Measurements from ENCODE around the gene MSANTD1.

Gene MSANTD1

DNA sequence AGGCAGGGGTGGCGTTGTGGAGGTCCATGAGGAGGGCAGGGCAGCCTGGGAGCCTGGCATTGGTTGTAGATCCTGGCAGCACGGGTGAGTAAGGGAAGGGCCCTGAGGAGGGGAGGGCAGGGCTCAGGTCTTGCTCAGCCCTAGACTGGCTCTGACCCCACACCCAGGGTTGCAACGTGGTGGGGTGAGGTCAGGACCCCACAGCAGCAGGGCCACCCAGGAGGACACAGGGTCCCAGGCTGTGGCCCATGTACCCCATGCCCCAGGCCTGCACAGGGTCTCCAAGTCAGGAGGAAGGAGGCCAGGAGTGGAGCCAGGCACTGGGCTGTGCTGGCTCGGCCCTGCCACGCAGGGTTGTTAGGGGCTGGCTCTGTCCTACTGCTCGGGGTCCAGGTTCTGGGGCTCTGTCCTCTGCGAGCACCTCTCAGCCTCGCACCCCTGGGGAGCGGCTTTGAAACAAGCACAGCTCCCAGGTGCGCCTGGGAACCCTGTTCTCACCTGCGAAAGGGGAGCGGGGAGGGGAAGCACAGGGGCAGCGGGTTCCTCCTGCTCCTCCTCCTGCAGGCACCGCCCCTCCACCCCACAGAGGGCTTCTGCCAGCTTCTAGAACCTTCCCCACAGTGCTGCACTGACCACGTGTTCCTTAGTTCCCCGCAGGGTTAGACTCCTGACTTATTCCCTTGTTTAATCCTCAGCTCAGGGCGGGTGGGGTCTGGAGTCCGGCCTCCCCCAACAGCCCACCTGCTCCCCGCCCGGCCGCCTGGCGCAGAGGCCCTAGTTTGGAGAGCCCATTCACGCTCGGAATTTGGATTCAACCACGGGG is 20.4 kb downstream of the MSANTD1 start:
- Histone ChIP-seq H3K9ac (ENCODE audit: insufficient read length, low read depth) (no peak overlapping the region), H3K36me3 (ENCODE audit: insufficient read depth, insufficient read length, low read length) (no peaks in the 10 kb centered on the region), H3K9me3 (ENCODE audit: insufficient read depth, low read length) (no peaks in the 10 kb centered on the region), H3K4me1 (ENCODE audit: insufficient read depth, insufficient read length) (peaks cover 25% of the 10 kb centered on the region), H3K4me3 (ENCODE audit: insufficient read length, low read depth) (no peak overlapping the region), H3K27me3 (ENCODE audit: insufficient read depth, insufficient read length) (no peaks in the 10 kb centered on the region)
- TF ChIP-seq SUZ12 (IDR thresholded peaks at IDR 0.05; ENCODE audit: extremely low read depth, insufficient read depth, insufficient read length) (no peak), ZNF274 (IDR thresholded peaks at IDR 0.05; ENCODE audit: low read depth, low read length) (no peak), YY1 (IDR thresholded peaks at IDR 0.05; ENCODE audit: insufficient read depth, insufficient read length) (no peak)
- no peak for DNase-seq (ENCODE audit: low read depth, low spot score)

GRCh38 chr4:3269991-3270611 is 21.1 kb downstream of the MSANTD1 start:
- TF ChIP-seq SUZ12 (IDR thresholded peaks at IDR 0.05; ENCODE audit: extremely low read depth, insufficient read depth, insufficient read length), result no peak
- TF ChIP-seq YY1 (IDR thresholded peaks at IDR 0.05; ENCODE audit: insufficient read depth, insufficient read length), result no peak
- TF ChIP-seq ZNF274 (IDR thresholded peaks at IDR 0.05; ENCODE audit: low read depth, low read length), result no peak
- H3K9me3 ChIP-seq (ENCODE audit: insufficient read depth, low read length), result no peaks in the 10 kb centered on the region
- H3K27me3 ChIP-seq (ENCODE audit: insufficient read depth, insufficient read length), result no peaks in the 10 kb centered on the region
- no peak for DNase-seq (ENCODE audit: low read depth, low spot score)
- no peak overlapping the region for H3K4me3 ChIP-seq (ENCODE audit: insufficient read length, low read depth)
- no peaks in the 10 kb centered on the region for H3K36me3 ChIP-seq (ENCODE audit: insufficient read depth, insufficient read length, low read length)
- peaks cover 25% of the 10 kb centered on the region for H3K4me1 ChIP-seq (ENCODE audit: insufficient read depth, insufficient read length)
- peak overlapping the region; percentile 21 for H3K9ac ChIP-seq (ENCODE audit: insufficient read length, low read depth)

DNA sequence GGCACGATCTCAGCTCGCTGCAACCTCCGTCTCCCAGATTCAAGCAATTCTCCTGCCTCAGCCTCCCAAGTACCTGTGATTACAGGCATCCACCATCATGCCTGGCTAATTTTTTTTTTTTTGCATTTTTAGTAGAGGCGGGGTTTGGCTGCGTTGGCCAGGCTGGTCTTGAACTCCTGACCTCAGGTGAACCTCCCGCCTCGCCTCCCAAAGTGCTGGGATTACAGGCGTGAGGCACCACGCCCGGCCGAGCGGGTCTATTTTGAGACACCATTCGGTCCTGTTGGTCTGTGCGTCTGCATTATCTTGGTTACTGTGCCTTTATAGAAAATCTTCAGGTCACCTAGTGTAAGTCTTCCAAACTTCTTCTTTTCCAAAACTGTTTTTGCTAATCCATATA is 22.2 kb downstream of the MSANTD1 start:
- no peaks in the 10 kb centered on the region for H3K27me3 ChIP-seq (ENCODE audit: insufficient read depth, insufficient read length)
- no peaks in the 10 kb centered on the region for H3K36me3 ChIP-seq (ENCODE audit: insufficient read depth, insufficient read length, low read length)
- H3K4me1 ChIP-seq (ENCODE audit: insufficient read depth, insufficient read length), result peaks cover 25% of the 10 kb centered on the region
- H3K9me3 ChIP-seq (ENCODE audit: insufficient read depth, low read length), result no peaks in the 10 kb centered on the region
- DNase-seq (ENCODE audit: low read depth, low spot score), result no peak
- no peak overlapping the region for H3K4me3 ChIP-seq (ENCODE audit: insufficient read length, low read depth)
- TF ChIP-seq ZNF274 (IDR thresholded peaks at IDR 0.05; ENCODE audit: low read depth, low read length) (no peak), SUZ12 (IDR thresholded peaks at IDR 0.05; ENCODE audit: extremely low read depth, insufficient read depth, insufficient read length) (no peak), YY1 (IDR thresholded peaks at IDR 0.05; ENCODE audit: insufficient read depth, insufficient read length) (no peak)
- H3K9ac ChIP-seq (ENCODE audit: insufficient read length, low read depth), result no peak overlapping the region

DNA sequence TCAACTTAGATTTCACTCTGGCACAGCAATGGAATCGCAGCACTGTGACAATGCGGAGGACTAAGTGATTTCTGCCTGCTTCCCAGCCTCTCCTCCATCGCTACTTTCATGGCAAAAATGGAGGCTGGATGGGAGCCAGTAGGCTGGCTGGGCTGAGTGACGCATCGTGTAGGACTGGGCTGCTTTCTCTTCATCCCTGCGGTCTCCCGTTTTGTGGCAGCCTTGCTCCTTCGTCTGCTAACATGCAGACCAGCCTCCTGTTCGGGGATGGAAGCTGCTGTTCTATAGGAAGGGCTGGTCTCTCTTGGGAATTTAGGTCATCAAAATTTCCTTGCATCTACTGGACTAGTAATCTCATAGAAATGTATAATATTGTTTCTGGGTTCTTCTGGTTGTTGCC is 28.0 kb downstream of the MSANTD1 start:
- Histone ChIP-seq H3K9me3 (ENCODE audit: insufficient read depth, low read length) (peaks cover 5% of the 10 kb centered on the region; the same call in 1 of the 2 replicates), H3K36me3 (ENCODE audit: insufficient read depth, insufficient read length, low read length) (no peaks in the 10 kb centered on the region), H3K4me1 (ENCODE audit: insufficient read depth, insufficient read length) (peaks cover 2% of the 10 kb centered on the region), H3K27me3 (ENCODE audit: insufficient read depth, insufficient read length) (no peaks in the 10 kb centered on the region), H3K9ac (ENCODE audit: insufficient read length, low read depth) (no peak overlapping the region), H3K4me3 (ENCODE audit: insufficient read length, low read depth) (no peak overlapping the region)
- no peak for DNase-seq (ENCODE audit: low read depth, low spot score)
- TF ChIP-seq SUZ12 (IDR thresholded peaks at IDR 0.05; ENCODE audit: extremely low read depth, insufficient read depth, insufficient read length), result no peak
- no peak for TF ChIP-seq ZNF274 (IDR thresholded peaks at IDR 0.05; ENCODE audit: low read depth, low read length)
- no peak for TF ChIP-seq YY1 (IDR thresholded peaks at IDR 0.05; ENCODE audit: insufficient read depth, insufficient read length)

- DNase-seq (ENCODE audit: low read depth, low spot score), result no peak
- Histone ChIP-seq H3K9me3 (ENCODE audit: insufficient read depth, low read length) (peaks cover 5% of the 10 kb centered on the region; the same call in 1 of the 2 replicates), H3K4me3 (ENCODE audit: insufficient read length, low read depth) (no peak overlapping the region), H3K27me3 (ENCODE audit: insufficient read depth, insufficient read length) (no peaks in the 10 kb centered on the region), H3K4me1 (ENCODE audit: insufficient read depth, insufficient read length) (peaks cover 2% of the 10 kb centered on the region), H3K9ac (ENCODE audit: insufficient read length, low read depth) (no peak overlapping the region), H3K36me3 (ENCODE audit: insufficient read depth, insufficient read length, low read length) (no peaks in the 10 kb centered on the region)
- no peak for TF ChIP-seq YY1 (IDR thresholded peaks at IDR 0.05; ENCODE audit: insufficient read depth, insufficient read length)
- TF ChIP-seq SUZ12 (IDR thresholded peaks at IDR 0.05; ENCODE audit: extremely low read depth, insufficient read depth, insufficient read length), result no peak
- TF ChIP-seq ZNF274 (IDR thresholded peaks at IDR 0.05; ENCODE audit: low read depth, low read length), result no peak
Observed at GRCh38 chr4:3280466-3280865, 31.5 kb downstream of the MSANTD1 start.

GRCh38 chr4:3283483-3283882 is 34.5 kb downstream of the MSANTD1 start:
- Histone ChIP-seq H3K9ac (ENCODE audit: insufficient read length, low read depth) (no peak overlapping the region), H3K4me3 (ENCODE audit: insufficient read length, low read depth) (no peak overlapping the region), H3K9me3 (ENCODE audit: insufficient read depth, low read length) (peaks cover 5% of the 10 kb centered on the region; the same call in 1 of the 2 replicates), H3K27me3 (ENCODE audit: insufficient read depth, insufficient read length) (no peaks in the 10 kb centered on the region), H3K36me3 (ENCODE audit: insufficient read depth, insufficient read length, low read length) (no peaks in the 10 kb centered on the region), H3K4me1 (ENCODE audit: insufficient read depth, insufficient read length) (peaks cover 2% of the 10 kb centered on the region)
- TF ChIP-seq SUZ12 (IDR thresholded peaks at IDR 0.05; ENCODE audit: extremely low read depth, insufficient read depth, insufficient read length) (no peak), YY1 (IDR thresholded peaks at IDR 0.05; ENCODE audit: insufficient read depth, insufficient read length) (no peak), ZNF274 (IDR thresholded peaks at IDR 0.05; ENCODE audit: low read depth, low read length) (no peak)
- DNase-seq (ENCODE audit: low read depth, low spot score), result no peak

GRCh38 chr4:3283916-3284315 is 35.0 kb downstream of the MSANTD1 start:
- Histone ChIP-seq H3K9me3 (ENCODE audit: insufficient read depth, low read length) (peaks cover 2% of the 10 kb centered on the region; the same call in 1 of the 2 replicates), H3K27me3 (ENCODE audit: insufficient read depth, insufficient read length) (no peaks in the 10 kb centered on the region), H3K4me1 (ENCODE audit: insufficient read depth, insufficient read length) (peaks cover 2% of the 10 kb centered on the region), H3K36me3 (ENCODE audit: insufficient read depth, insufficient read length, low read length) (no peaks in the 10 kb centered on the region), H3K9ac (ENCODE audit: insufficient read length, low read depth) (no peak overlapping the region), H3K4me3 (ENCODE audit: insufficient read length, low read depth) (no peak overlapping the region)
- TF ChIP-seq YY1 (IDR thresholded peaks at IDR 0.05; ENCODE audit: insufficient read depth, insufficient read length) (no peak), SUZ12 (IDR thresholded peaks at IDR 0.05; ENCODE audit: extremely low read depth, insufficient read depth, insufficient read length) (no peak), ZNF274 (IDR thresholded peaks at IDR 0.05; ENCODE audit: low read depth, low read length) (no peak)
- DNase-seq (ENCODE audit: low read depth, low spot score), result no peak
